Measurements from ENCODE around the gene PDE9A. TPM values are rescaled to one million over a fixed set of nuclear protein-coding genes. Genes with fewer than 3 reads are reported as not detected.

Gene PDE9A
- total RNA-seq, 4 donors from 2014 or later = 26.7 to 30.6 (median 28.7) TPM

- H3K27ac ChIP-seq = no peak overlapping the region
- no peaks in the 10 kb centered on the region for H3K9me3 ChIP-seq
- TF ChIP-seq POLR2A (IDR thresholded peaks at IDR 0.05) = no peak
- TF ChIP-seq EP300 (IDR thresholded peaks at IDR 0.05) = no peak
- TF ChIP-seq CTCF (IDR thresholded peaks at IDR 0.05) = no peak
- no peak for DNase-seq (ENCODE audit: low spot score in 2 of 2)
- WGBS, 2 donors = 84 to 91% methylated on average over 14 of the region's 14 CpGs
- H3K4me1 ChIP-seq = peaks cover 0 to 9% (median 2%) of the 10 kb centered on the region in 4 donors
- H3K36me3 ChIP-seq = no peaks in the 10 kb centered on the region
- H3K27me3 ChIP-seq = no peaks in the 10 kb centered on the region
- H3K4me3 ChIP-seq = no peak overlapping the region
Observed at GRCh38 chr21:42646076-42646825, 7.2 kb upstream of the PDE9A start.

GRCh38 chr21:42646836-42647235 is 6.6 kb upstream of the PDE9A start:
- no peak for DNase-seq (ENCODE audit: low spot score in 2 of 2)
- no peak for TF ChIP-seq POLR2A (IDR thresholded peaks at IDR 0.05)
- no peak for TF ChIP-seq EP300 (IDR thresholded peaks at IDR 0.05)
- TF ChIP-seq CTCF (IDR thresholded peaks at IDR 0.05) = no peak

GRCh38 chr21:42648606-42649005 is 4.8 kb upstream of the PDE9A start:
- H3K27me3 ChIP-seq = no peaks in the 10 kb centered on the region
- 90 to 95% methylated on average over 8 of the region's 8 CpGs for WGBS, 2 donors
- peaks cover 0 to 21% (median 10%) of the 10 kb centered on the region in 4 donors for H3K4me1 ChIP-seq
- no peak for TF ChIP-seq CTCF (IDR thresholded peaks at IDR 0.05)
- no peak for TF ChIP-seq EP300 (IDR thresholded peaks at IDR 0.05)
- TF ChIP-seq POLR2A (IDR thresholded peaks at IDR 0.05) = no peak
- H3K36me3 ChIP-seq = no peaks in the 10 kb centered on the region
- no peak overlapping the region for H3K27ac ChIP-seq
- DNase-seq (ENCODE audit: low spot score in 2 of 2) = no peak
- no peaks in the 10 kb centered on the region for H3K9me3 ChIP-seq
- no peak overlapping the region for H3K4me3 ChIP-seq

More at GRCh38 chr21:42646836-42647235, 6.6 kb upstream of the PDE9A start:
- H3K36me3 ChIP-seq = no peaks in the 10 kb centered on the region
- no peaks in the 10 kb centered on the region for H3K9me3 ChIP-seq
- H3K4me3 ChIP-seq = no peak overlapping the region
- H3K27me3 ChIP-seq = no peaks in the 10 kb centered on the region
- H3K27ac ChIP-seq = no peak overlapping the region
- peaks cover 0 to 6% (median 1%) of the 10 kb centered on the region in 4 donors for H3K4me1 ChIP-seq
- 87 to 89% methylated on average over 14 of the region's 14 CpGs for WGBS, 2 donors

- H3K27ac ChIP-seq = peak overlapping the region in 1 of 4 donors; percentile 6
- H3K27me3 ChIP-seq = no peaks in the 10 kb centered on the region
- peaks cover 0 to 28% (median 12%) of the 10 kb centered on the region in 4 donors for H3K4me1 ChIP-seq
- no peak for DNase-seq (ENCODE audit: low spot score in 2 of 2)
- H3K4me3 ChIP-seq = no peak overlapping the region
- TF ChIP-seq CTCF (IDR thresholded peaks at IDR 0.05) = no peak
- TF ChIP-seq EP300 (IDR thresholded peaks at IDR 0.05) = no peak
- TF ChIP-seq POLR2A (IDR thresholded peaks at IDR 0.05) = no peak
- H3K36me3 ChIP-seq = no peaks in the 10 kb centered on the region
- H3K9me3 ChIP-seq = no peaks in the 10 kb centered on the region
- 88 to 90% methylated on average over 24 of the region's 24 CpGs for WGBS, 2 donors
Observed at GRCh38 chr21:42649122-42650032, 4.0 kb upstream of the PDE9A start.

GRCh38 chr21:42650033-42650370 is 3.4 kb upstream of the PDE9A start:
- H3K27ac ChIP-seq = peak overlapping the region in 1 of 4 donors; percentile 92
- peaks cover 0 to 35% (median 15%) of the 10 kb centered on the region in 4 donors for H3K4me1 ChIP-seq
- H3K36me3 ChIP-seq = no peaks in the 10 kb centered on the region
- TF ChIP-seq POLR2A (IDR thresholded peaks at IDR 0.05) (no peak), EP300 (IDR thresholded peaks at IDR 0.05) (no peak), CTCF (IDR thresholded peaks at IDR 0.05) (no peak)
- H3K9me3 ChIP-seq = no peaks in the 10 kb centered on the region
- DNase-seq (ENCODE audit: low spot score in 2 of 2) = no peak
- H3K27me3 ChIP-seq = no peaks in the 10 kb centered on the region
- 76 to 87% methylated on average over 10 to 11 of the region's 11 CpGs for WGBS, 2 donors
- H3K4me3 ChIP-seq = no peak overlapping the region
